HG03439 (cell line): ENCODE data around the gene GNG13.

Experiments used
- ATAC-seq: cut with Tn5 transposase; IDR thresholded peaks from one replicate; pipeline ENCODE4 v1.9.1; 2021; ENCODE audit warnings: mild to moderate bottlenecking, moderate library complexity; ENCODE audit not compliant: unreplicated experiment

GNG13 gene

DNA sequence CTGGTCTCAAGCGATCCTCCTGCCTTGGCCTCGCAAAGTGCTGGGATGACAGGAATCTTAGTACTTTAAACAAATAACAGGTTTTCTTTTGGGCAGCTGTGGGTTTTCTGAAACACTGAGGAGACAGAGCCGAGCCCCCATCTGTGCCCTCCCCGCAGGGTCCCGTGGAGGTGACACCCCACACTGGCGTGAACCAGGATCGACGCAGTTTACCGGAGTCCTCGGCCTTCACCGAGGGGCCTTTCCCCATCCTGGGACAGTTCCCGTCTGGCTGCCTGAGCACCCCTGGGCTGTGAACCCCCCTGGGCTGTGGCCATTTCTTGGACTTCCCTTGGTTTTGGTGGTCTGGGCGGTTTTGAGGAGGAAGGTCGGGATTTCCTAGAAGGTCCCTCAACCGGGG lies 15.3 kb upstream of the GNG13 start:
- no peak for ATAC-seq

DNA sequence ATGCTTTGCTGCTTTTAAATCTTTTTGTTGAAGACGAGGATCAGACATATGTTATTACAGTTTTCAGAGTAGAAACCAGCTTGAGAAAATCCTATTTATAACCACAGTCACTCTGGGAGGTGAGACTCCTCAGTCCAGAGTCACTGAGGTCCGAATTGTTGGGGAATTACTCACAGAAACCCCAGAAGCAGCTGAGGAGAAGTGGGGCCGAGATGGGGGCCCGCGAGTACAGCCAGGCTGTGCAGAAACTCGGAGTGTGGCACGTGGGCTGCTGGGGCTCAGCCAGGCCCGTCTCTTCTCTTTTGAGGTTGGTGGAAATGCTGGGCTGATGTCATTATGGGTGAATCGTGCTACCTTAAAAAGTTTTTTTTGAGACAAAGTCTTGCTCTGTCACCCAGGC lies 14.4 kb upstream of the GNG13 start:
- no peak for ATAC-seq

DNA sequence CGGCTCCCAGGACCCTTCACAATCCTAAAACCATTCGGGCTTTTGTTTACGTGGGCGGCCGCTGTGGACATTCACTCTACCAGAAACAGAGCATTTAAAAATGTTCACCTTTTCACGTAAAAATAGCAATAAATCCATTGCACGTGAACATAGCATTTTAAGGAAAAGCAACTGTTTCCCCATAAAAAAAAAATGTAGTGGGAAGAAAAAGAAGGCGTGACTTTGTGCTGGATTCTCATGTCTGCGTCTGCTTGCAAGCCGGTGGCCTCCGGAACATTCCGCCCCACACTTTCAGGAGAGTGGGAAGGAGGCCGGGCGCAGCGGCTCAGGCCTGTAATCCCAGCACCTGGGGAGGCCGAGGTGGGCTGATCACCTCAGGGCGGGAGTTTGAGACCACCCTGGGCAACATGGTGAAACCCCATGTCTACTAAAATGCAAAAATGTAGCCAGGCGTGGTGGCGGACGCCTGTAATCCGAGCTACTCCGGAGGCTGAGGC lies 13.4 kb upstream of the GNG13 start:
- ATAC-seq = no peak

GRCh38 chr16:813204-813915 lies 12.8 kb upstream of the GNG13 start:
- no peak for ATAC-seq

DNA sequence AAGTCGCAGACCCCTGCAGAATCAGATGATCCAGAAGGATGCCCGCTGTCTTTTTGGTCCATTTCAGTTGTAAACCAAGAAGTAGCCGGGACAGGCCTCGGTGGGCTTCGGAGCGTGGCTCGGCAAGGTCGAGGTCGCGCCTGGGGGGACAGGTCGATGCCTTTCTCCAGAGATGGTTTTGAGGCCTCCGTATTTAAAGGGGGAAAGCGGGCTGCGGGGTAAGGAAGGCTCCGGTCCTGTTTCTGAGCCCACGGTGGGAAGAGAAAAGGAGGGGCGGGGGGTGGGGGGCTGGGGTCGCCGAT lies 7.5 kb upstream of the GNG13 start:
- ATAC-seq = no peak

- peak; percentile 77 for ATAC-seq
Observed at GRCh38 chr16:807347-808084, 7.0 kb upstream of the GNG13 start.

DNA sequence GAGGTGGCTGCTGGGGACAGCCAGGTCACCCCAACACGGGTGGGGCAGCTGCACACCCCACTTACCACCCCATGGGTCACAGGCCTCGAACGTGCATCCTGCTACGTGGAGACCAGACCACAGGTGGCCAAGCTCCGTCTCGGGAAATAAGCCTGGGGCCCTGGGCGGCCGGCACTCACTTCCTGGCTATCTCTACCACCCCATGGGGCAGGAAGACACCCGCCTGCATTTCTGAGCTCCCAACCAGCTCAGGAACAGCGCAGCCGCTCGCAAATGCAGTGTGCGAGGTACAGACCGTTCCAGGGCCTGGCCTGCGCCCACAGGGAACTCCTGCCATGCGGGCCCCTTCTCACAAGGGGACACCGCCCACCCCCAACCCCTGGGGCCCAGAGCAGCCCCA lies 4.9 kb upstream of the GNG13 start:
- no peak for ATAC-seq

DNA sequence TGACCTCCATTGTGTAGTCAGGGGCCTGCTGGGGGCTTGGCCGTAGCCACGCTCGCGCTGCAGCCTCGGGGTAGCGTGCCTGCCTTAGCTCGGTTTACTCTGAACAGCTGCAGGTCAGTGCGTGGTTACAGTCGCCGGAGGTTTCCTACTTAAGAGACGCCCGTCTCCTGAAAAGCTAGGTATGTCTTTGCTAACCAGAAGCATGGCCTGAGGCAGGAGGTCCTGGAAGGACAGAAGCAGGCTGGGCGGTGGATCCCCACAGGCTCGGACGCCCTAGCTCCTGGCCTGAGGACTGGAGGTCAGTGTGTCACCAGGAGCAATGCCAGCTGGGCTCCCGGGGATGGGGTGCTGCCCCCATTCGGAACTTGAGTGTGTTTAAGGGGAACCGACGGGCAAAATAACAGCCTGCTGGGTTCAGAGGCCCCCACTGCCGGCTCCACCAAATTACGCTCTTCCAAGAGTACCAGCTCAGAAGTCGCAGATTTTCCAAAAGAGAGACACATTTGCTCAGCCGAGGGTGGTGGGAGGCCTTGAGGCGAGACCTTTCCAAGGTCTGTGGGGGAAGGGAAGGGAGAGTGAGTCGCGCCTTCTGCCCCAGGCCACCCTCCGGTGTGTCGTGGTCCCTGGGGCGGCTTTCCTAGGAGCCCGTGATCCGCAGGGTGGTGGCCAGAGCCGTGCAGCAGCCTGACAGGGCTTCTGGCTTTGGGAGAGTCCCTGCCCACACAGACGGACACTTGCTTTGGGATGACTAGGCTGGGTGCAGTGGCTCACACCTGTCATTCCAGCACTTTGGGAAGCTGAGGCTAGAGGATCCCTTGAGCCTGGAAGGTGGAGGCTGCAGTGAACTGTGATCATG lies 3.9 kb upstream of the GNG13 start:
- no peak for ATAC-seq

DNA sequence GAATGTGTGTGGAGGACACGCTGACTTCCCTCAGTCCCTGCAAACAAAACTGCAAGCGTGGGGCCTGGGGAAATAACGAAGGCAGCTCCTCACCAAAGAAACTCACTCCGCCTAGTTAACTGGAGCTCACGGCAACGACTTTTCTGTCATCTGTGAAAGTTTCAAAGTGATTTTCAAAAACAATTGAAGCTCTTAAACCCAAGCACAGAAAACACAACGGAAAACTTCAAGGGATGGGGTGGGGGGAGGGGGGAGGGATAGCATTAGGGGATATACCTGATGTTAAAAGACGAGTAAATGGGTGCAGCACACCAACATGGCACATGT lies 3.2 kb upstream of the GNG13 start:
- no peak for ATAC-seq

- ATAC-seq = no peak
Observed at GRCh38 chr16:802914-803753, 2.6 kb upstream of the GNG13 start.

DNA sequence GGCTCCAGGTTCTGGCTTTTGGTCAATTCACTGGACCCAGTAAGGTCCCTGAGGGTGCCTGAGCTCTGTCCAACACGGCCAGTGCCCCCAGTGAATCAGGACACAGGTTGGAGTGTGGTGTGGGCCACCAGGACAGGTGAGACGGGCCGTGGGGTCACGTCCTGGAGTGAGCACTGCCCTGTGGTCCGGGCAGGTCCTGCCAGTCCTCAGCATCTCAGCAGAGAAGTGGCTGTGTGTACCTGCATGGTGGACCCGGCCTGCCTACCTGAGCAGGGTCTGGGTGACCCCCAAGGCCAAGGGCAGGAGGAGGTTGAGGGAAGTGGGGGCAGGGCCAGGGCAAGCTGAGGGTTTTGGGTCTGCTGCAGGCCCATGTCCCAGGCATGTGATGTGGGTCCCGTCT lies 1.9 kb upstream of the GNG13 start:
- ATAC-seq = no peak

GRCh38 chr16:801584-802363 lies 1.2 kb upstream of the GNG13 start:
- ATAC-seq = no peak

GRCh38 chr16:800834-801511 lies 439 bp upstream of the GNG13 start:
- no peak for ATAC-seq

DNA sequence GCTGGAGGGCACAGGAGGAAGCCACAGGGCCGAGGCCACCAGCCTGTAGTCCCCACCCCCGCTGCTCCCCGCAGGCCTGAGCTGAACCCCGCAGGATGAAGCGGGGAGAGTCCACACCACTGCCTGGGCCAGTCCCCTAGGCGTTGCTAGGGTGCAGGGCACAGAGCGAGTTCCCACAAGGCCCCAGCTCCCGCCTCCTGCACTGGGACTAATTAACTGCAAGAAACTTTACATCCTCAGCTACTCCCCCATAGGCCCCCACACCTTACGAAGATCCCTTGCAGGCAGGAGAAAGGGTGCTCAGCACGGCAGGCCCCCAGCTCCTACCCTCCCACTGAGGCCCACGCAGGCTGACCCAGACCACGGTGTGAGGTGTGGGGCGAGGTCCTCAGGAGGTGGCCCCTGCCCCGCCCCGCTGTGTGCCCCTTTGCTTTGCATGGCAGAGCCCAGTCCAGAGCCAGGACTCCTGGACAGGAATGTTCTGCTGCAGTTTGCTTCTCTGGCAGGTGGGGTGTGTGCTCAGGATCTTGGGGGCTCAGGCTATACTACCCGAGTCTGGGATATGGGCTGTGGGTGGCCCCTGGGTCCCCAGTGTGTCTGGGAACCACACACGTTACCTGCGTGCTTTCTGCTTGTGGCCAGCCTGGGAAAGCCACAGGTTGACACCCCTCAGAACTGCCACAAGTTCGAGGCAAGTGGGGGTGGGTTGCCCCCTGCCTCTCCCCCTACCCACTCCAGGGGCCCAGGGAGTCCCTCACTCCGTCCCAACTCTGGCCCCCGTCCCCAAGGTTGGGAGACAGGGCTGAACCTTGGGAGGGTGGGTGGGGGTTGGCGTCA lies 1.2 kb downstream of the GNG13 start:
- no peak for ATAC-seq

DNA sequence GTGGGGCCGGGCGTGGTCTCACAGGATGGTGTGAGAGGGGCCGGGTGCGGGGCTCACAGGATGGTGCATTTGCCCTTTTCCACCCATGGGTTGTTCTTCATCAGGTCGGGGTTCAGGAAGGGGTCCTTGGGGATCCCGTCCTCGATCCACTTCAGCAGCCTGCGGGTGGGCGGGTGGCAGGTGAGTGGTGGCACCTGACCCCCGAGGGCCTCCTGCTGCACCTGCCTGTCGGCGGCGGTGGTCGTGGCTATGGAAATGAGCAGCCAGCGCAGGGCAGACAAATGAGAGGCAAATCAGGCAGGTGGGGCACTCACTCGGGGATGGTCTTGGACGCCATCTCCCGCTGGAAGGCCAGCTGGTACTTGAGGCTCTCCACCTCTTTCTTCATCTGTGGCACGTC lies 1.9 kb downstream of the GNG13 start:
- ATAC-seq = no peak

GRCh38 chr16:797686-798085 lies 2.8 kb downstream of the GNG13 start:
- ATAC-seq = no peak

DNA sequence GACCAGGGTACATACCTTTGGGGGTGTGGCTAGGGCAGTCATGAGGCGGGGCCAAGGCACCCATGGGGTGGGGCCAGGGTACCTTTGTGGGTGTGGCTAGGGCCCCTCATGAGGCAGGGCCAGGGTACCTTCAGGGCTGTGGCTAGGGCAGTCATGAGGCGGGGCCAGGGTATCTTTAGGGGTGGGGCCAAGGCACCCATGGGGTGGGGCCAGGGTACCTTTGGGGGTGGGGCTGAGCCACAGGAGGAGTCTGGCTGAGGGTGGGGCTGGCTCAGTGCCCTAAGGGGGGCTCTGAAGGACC lies 3.5 kb downstream of the GNG13 start:
- no peak for ATAC-seq

- no peak for ATAC-seq
Observed at GRCh38 chr16:796296-797119, 4.0 kb downstream of the GNG13 start.
